H1 (cell line): ENCODE results near the gene CHD6. TPM values are rescaled to one million over a fixed set of nuclear protein-coding genes. Genes with fewer than 3 reads are reported as not detected.

Source experiments
- CTCF ChIA-PET: fragments of 300-600 bp; sonication (Branson Sonifier 250); formaldehyde crosslinking; loops from one replicate; lab custom pipeline; 2021; ENCODE audit not compliant: partially characterized antibody; lab: Charles Lee
- POLR2A ChIA-PET: fragments of 300-600 bp; sonication (Branson Sonifier 250); formaldehyde crosslinking; loops from one replicate; lab custom pipeline; 2021; ENCODE audit warnings: inconsistent platforms; ENCODE audit not compliant: partially characterized antibody; lab: Charles Lee
- DNase-seq, 2 experiments: peaks; one replicate each; pipeline versions ENCODE4 v3.0.0 to v3.0.0-alpha.2; 2010 to 2022; ENCODE audit warnings: low spot score in 2 of 2, low read depth in 1 of 2, mixed read lengths in 1 of 2
- FAIRE-seq: peaks from 2 replicates; lab custom pipeline; 2011; peaks lifted over from hg19 to GRCh38; lab: Jason Lieb, UNC
- H2AFZ ChIP-seq: 2 replicates; pipeline ENCODE4 v1.8.1; 2012; ENCODE audit warnings: low read length, inconsistent platforms
- H2AK5ac ChIP-seq: 2 replicates; pipeline ENCODE4 v1.6.1; 2013; ENCODE audit warnings: low read depth, low read length
- H2BK120ac ChIP-seq: replicated peaks from 2 replicates; pipeline ENCODE3; 2013; ENCODE audit warnings: low read depth, low read length, inconsistent platforms
- H2BK12ac ChIP-seq: 2 replicates; pipeline ENCODE4 v1.6.1; 2013; ENCODE audit warnings: low read depth, low read length
- H2BK15ac ChIP-seq: 2 replicates; pipeline ENCODE4 v1.6.1; 2013; ENCODE audit warnings: low read length
- H2BK20ac ChIP-seq: 2 replicates; pipeline ENCODE4 v1.6.1; 2013; ENCODE audit warnings: low read length
- H2BK5ac ChIP-seq: 2 replicates; pipeline ENCODE4 v1.6.1; 2013; ENCODE audit warnings: low read depth, low read length
- H3K14ac ChIP-seq: 2 replicates; pipeline ENCODE4 v1.6.1; 2013; ENCODE audit warnings: inconsistent platforms; ENCODE audit not compliant: insufficient read length
- H3K18ac ChIP-seq: 2 replicates; pipeline ENCODE4 v1.6.1; 2013; ENCODE audit warnings: low read length; ENCODE audit errors: extremely low read depth
- H3K23ac ChIP-seq: 2 replicates; pipeline ENCODE4 v1.6.1; 2013; ENCODE audit warnings: inconsistent platforms; ENCODE audit not compliant: insufficient read length
- H3K23me2 ChIP-seq: 2 replicates; pipeline ENCODE4 v1.6.1; 2013; ENCODE audit warnings: low read depth, low read length
- H3K27ac ChIP-seq: 2 replicates; pipeline ENCODE4 v1.6.1; 2011; ENCODE audit warnings: low read depth, low read length, inconsistent platforms
- H3K27me3 ChIP-seq, 4 experiments: replicated peaks in 1 of 4; 1 replicate in 1 of 4; 2 replicates in 3 of 4; pipeline versions ENCODE4 v1.6.1 to v1.8.1; 2011 to 2013; ENCODE audit warnings: low read length in 3 of 4, mild to moderate bottlenecking in 3 of 4, inconsistent platforms in 2 of 4, mixed read lengths in 2 of 4, moderate library complexity in 1 of 4; ENCODE audit not compliant: control insufficient read depth in 3 of 4, insufficient read depth in 3 of 4; ENCODE audit errors: extremely low read depth in 1 of 4
- H3K36me3 ChIP-seq, 4 experiments: 2 replicates each; pipeline versions ENCODE4 v1.6.1 to v1.8.1; 2011 to 2013; ENCODE audit warnings: mild to moderate bottlenecking in 4 of 4, low read length in 3 of 4, moderate library complexity in 2 of 4, control low read depth in 1 of 4, inconsistent platforms in 1 of 4; ENCODE audit not compliant: insufficient read depth in 4 of 4, control insufficient read depth in 2 of 4
- H3K4ac ChIP-seq: replicated peaks from 2 replicates; pipeline ENCODE3; 2013; ENCODE audit warnings: low read length, low read depth, mixed read lengths, inconsistent platforms; ENCODE audit not compliant: insufficient read length
- H3K4me1 ChIP-seq, 4 experiments: replicated peaks in 1 of 4; 1 replicate in 1 of 4; 2 replicates in 3 of 4; pipeline versions ENCODE4 v1.6.1 to v1.8.1; 2011 to 2013; ENCODE audit warnings: low read length in 3 of 4, inconsistent platforms in 2 of 4, mixed read lengths in 1 of 4; ENCODE audit not compliant: insufficient read depth in 4 of 4, control insufficient read depth in 3 of 4
- H3K4me2 ChIP-seq, 2 experiments: 2 replicates each; pipeline versions ENCODE4 v1.6.1 to v1.8.1; 2011 to 2013; ENCODE audit warnings: low read depth in 2 of 2, low read length in 2 of 2, control low read depth in 1 of 2, inconsistent platforms in 1 of 2, mild to moderate bottlenecking in 1 of 2; ENCODE audit not compliant: insufficient read depth in 1 of 2
- H3K4me3 ChIP-seq, 4 experiments: fragments of 200-600, 300-600 bp in 1 of 4; sonication (generic), shearing (Covaris generic), sonication (Bioruptor Twin) in 1 of 4; 2 replicates each; pipeline versions ENCODE4 v1.5.1 to v1.8.1; 2011 to 2016; ENCODE audit warnings: low read length in 4 of 4, low read depth in 3 of 4, control low read depth in 2 of 4, inconsistent platforms in 2 of 4, mild to moderate bottlenecking in 2 of 4, mixed read lengths in 1 of 4, moderate library complexity in 1 of 4; ENCODE audit not compliant: insufficient read depth in 2 of 4; ENCODE audit errors: extremely low read depth in 1 of 4
- H3K56ac ChIP-seq: replicated peaks from 2 replicates; pipeline ENCODE3; 2013; ENCODE audit warnings: low read depth, mild to moderate bottlenecking, mixed read lengths, low read length, inconsistent platforms; ENCODE audit not compliant: insufficient read length
- H3K79me1 ChIP-seq: 2 replicates; pipeline ENCODE4 v1.6.1; 2013; ENCODE audit warnings: low read depth, low read length, control low read depth
- H3K79me2 ChIP-seq, 2 experiments: 2 replicates each; pipeline versions ENCODE4 v1.6.1 to v1.8.1; 2012 to 2013; ENCODE audit warnings: low read length in 2 of 2, mild to moderate bottlenecking in 2 of 2, inconsistent platforms in 1 of 2; ENCODE audit not compliant: insufficient read depth in 2 of 2, control insufficient read depth in 1 of 2
- H3K9ac ChIP-seq, 4 experiments: replicated peaks in 1 of 4; 1 replicate in 1 of 4; 2 replicates in 3 of 4; pipeline versions ENCODE4 v1.6.1 to v1.8.1; 2011 to 2013; ENCODE audit warnings: low read depth in 3 of 4, low read length in 3 of 4, control low read depth in 2 of 4, mild to moderate bottlenecking in 2 of 4, moderate library complexity in 2 of 4, inconsistent platforms in 1 of 4; ENCODE audit errors: extremely low read depth in 1 of 4
- H3K9me3 ChIP-seq, 2 experiments: 2 replicates each; pipeline versions ENCODE4 v1.6.1 to v1.8.1; 2012 to 2013; ENCODE audit warnings: mild to moderate bottlenecking in 2 of 2, moderate library complexity in 2 of 2, control low read depth in 1 of 2, inconsistent platforms in 1 of 2, low read depth in 1 of 2, low read length in 1 of 2, mixed read lengths in 1 of 2; ENCODE audit not compliant: insufficient read depth in 2 of 2
- H4K20me1 ChIP-seq, 2 experiments: replicated peaks in 1 of 2; 2 replicates each; pipeline versions ENCODE3 to v1.8.1; 2011 to 2013; ENCODE audit warnings: inconsistent platforms in 2 of 2, low read length in 2 of 2, mild to moderate bottlenecking in 1 of 2; ENCODE audit not compliant: insufficient read depth in 2 of 2, control insufficient read depth in 1 of 2
- H4K5ac ChIP-seq: 2 replicates; pipeline ENCODE4 v1.6.1; 2013; ENCODE audit warnings: low read length, low read depth, mixed read lengths, inconsistent platforms; ENCODE audit not compliant: insufficient read length
- H4K8ac ChIP-seq: 2 replicates; pipeline ENCODE4 v1.8.0; 2013; ENCODE audit warnings: mild to moderate bottlenecking, moderate library complexity, low read length, inconsistent platforms; ENCODE audit not compliant: insufficient read depth; ENCODE audit errors: extremely low read depth
- H4K91ac ChIP-seq: replicated peaks from 2 replicates; pipeline ENCODE3; 2013; ENCODE audit warnings: low read length, mixed read lengths, inconsistent platforms; ENCODE audit not compliant: insufficient read length
- ATF2 ChIP-seq: IDR thresholded peaks from 2 replicates; pipeline ENCODE4 v1.6.1; 2012; ENCODE audit warnings: low read length, inconsistent platforms
- CREB1 ChIP-seq: IDR thresholded peaks from 2 replicates; pipeline ENCODE4 v1.6.1; 2012; ENCODE audit warnings: inconsistent platforms
- FOSL1 ChIP-seq: IDR thresholded peaks from 2 replicates; pipeline ENCODE4 v1.6.1; 2011; ENCODE audit warnings: mild to moderate bottlenecking, low read depth, low read length, moderate library complexity; ENCODE audit not compliant: insufficient read depth
- JUN ChIP-seq: IDR thresholded peaks from 2 replicates; pipeline ENCODE4 v1.6.1; 2011; ENCODE audit warnings: low read depth, mild to moderate bottlenecking, improper control_type of control experiment, low read length
- JUND ChIP-seq: IDR thresholded peaks from 2 replicates; pipeline ENCODE4 v1.6.1; 2011; ENCODE audit warnings: mild to moderate bottlenecking, improper control_type of control experiment, low read length
- MAFK ChIP-seq: IDR thresholded peaks from 2 replicates; pipeline ENCODE4 v1.6.1; 2012; ENCODE audit warnings: low read depth, mild to moderate bottlenecking, improper control_type of control experiment, low read length
- NANOG ChIP-seq: IDR thresholded peaks from 2 replicates; pipeline ENCODE4 v1.6.1; 2011; ENCODE audit warnings: low read length, low read depth, mild to moderate bottlenecking, inconsistent platforms; ENCODE audit not compliant: insufficient read depth, poor library complexity, severe bottlenecking
- POLR2A ChIP-seq, 2 experiments: IDR thresholded peaks; 1 replicate in 1 of 2; 2 replicates in 1 of 2; pipeline ENCODE4 v1.6.1; 2011; ENCODE audit warnings: low read depth in 2 of 2, low read length in 2 of 2, mild to moderate bottlenecking in 2 of 2; ENCODE audit errors: control extremely low read depth in 1 of 2
- TAF7 ChIP-seq: optimal IDR thresholded peaks from 2 replicates; pipeline ENCODE3; 2011; ENCODE audit warnings: low read depth, mild to moderate bottlenecking, inconsistent platforms, low read length, moderate library complexity, borderline replicate concordance
- TBP ChIP-seq: IDR thresholded peaks from 2 replicates; pipeline ENCODE4 v1.6.1; 2011; ENCODE audit warnings: low read depth, low read length, improper control_type of control experiment
- TCF12 ChIP-seq: IDR thresholded peaks from 2 replicates; pipeline ENCODE4 v1.6.1; 2011; ENCODE audit warnings: low read depth, mild to moderate bottlenecking, low read length
- WGBS, 2 experiments: shearing (Covaris generic) in 1 of 2; methylation state at CpG; one replicate each; pipeline versions ENCODE4 v1.1.6 to v1.1.7; 2013 to 2015; ENCODE audit warnings: low lambda C conversion rate in 2 of 2, mixed read lengths in 2 of 2, inconsistent platforms in 1 of 2, low coverage in 1 of 2, missing lambda C conversion rate in 1 of 2; ENCODE audit not compliant: insufficient replicate concordance in 2 of 2, insufficient coverage in 1 of 2, insufficient read length in 1 of 2; ENCODE audit errors: extremely low coverage in 1 of 2, missing lambda C conversion rate in 1 of 2; 5-methylcytosine and 5-hydroxymethylcytosine counted together
- polyA plus RNA-seq, 7 experiments: library from polyadenylated mRNA; depleted of rRNA in 3 of 7; stranded (reverse) in 5 of 7; unstranded in 2 of 7; fragments of >200 nt in 5 of 7; fragments of 200-250 nt in 2 of 7; gene quantifications; 1 replicate in 5 of 7; 2 replicates in 1 of 7; 4 replicates in 1 of 7; pipeline versions ENCODE4 v1.2.1 to v1.2.3, GENCODE V29; 2011 to 2013; ENCODE audit warnings: missing spikeins in 2 of 7, mixed read lengths in 2 of 7
- total RNA-seq: library from RNA; stranded (reverse); fragmentation: NEBNext Ultra II Directional; extraction: Animal tissue kit (Norgen Biotek cat#: 25700); gene quantifications from 2 replicates; pipeline ENCODE4 v1.2.1, GENCODE V29; 2021

The CHD6 gene
- total and polyA plus RNA-seq, 2 of the 8 experiments (the other 6 are each of a cell fraction or from before 2014, with no cell fraction given), result 11.1 to 62.9 TPM

- H3K79me1 ChIP-seq, result no peaks in the 10 kb centered on the region
- no peak overlapping the region for H2BK12ac ChIP-seq
- H3K4me1 ChIP-seq, result no peaks in the 10 kb centered on the region
- no peak overlapping the region for H3K9ac ChIP-seq
- no peak overlapping the region for H2AK5ac ChIP-seq
- no peak overlapping the region for H2BK120ac ChIP-seq
- CTCF ChIA-PET, result no interaction called here
- peak overlapping the region; percentile 57; the same call in 1 of the 2 replicates for H4K8ac ChIP-seq
- no peaks in the 10 kb centered on the region for H3K23me2 ChIP-seq
- TF ChIP-seq JUN (no peak), JUND (no peak), TBP (no peak), NANOG (no peak), CREB1 (no peak), ATF2 (no peak), TAF7 (no peak), TCF12 (no peak), FOSL1 (no peak), MAFK (no peak), POLR2A (IDR thresholded peaks at IDR 0.05; ENCODE audit: control extremely low read depth in 1 of 2, low read depth in 2 of 2, low read length in 2 of 2) (no peak)
- peaks cover 11 to 63% (median 54%) of the 10 kb centered on the region in 4 experiments for H3K36me3 ChIP-seq
- DNase-seq (no peak), FAIRE-seq (no peak)
- H3K9me3 ChIP-seq, result peaks cover 10 to 15% of the 10 kb centered on the region in 2 experiments
- POLR2A ChIA-PET, result no interaction called here
- no peak overlapping the region for H3K27ac ChIP-seq
- no peak overlapping the region for H3K18ac ChIP-seq
- H2BK20ac ChIP-seq, result no peak overlapping the region
- no peak overlapping the region for H2AFZ ChIP-seq
- no peak overlapping the region for H3K4me2 ChIP-seq
- H3K23ac ChIP-seq, result no peak overlapping the region
- H3K56ac ChIP-seq, result no peak overlapping the region
- no peak overlapping the region for H2BK15ac ChIP-seq
- no peaks in the 10 kb centered on the region for H4K20me1 ChIP-seq
- H3K4me3 ChIP-seq, result no peak overlapping the region
- WGBS, 2 experiments, result 90% methylated on average over 17 of the region's 17 CpGs; no CpG with 5 or more reads in 1 of the 2 experiments
- H3K14ac ChIP-seq, result no peak overlapping the region
- no peak overlapping the region for H4K91ac ChIP-seq
- no peak overlapping the region for H4K5ac ChIP-seq
- no peaks in the 10 kb centered on the region for H3K79me2 ChIP-seq
- no peak overlapping the region for H3K4ac ChIP-seq
- H3K27me3 ChIP-seq, result no peaks in the 10 kb centered on the region
- H2BK5ac ChIP-seq, result no peak overlapping the region
Measured at GRCh38 chr20:41457173-41457857, 160.9 kb downstream of the CHD6 start.
